Esophagus (tissue), 2 donors: ENCODE data around the gene CBFA2T2. TPM values are rescaled to one million over a fixed set of nuclear protein-coding genes. Genes with fewer than 3 reads are reported as not detected.

Experiments
- H3K27ac ChIP-seq, 2 donors: one replicate each; pipeline ENCODE4 v1.5.1; 2013; ENCODE audit warnings: low read depth in 2 of 2, mild to moderate bottlenecking in 2 of 2, inconsistent platforms in 1 of 2, low read length in 1 of 2, moderate library complexity in 1 of 2
- H3K27me3 ChIP-seq, 2 donors: one replicate each; pipeline ENCODE4 v1.6.1; 2013; ENCODE audit warnings: low read length in 2 of 2, control low read depth in 1 of 2, mild to moderate bottlenecking in 1 of 2; ENCODE audit not compliant: insufficient read depth in 2 of 2, control insufficient read depth in 1 of 2
- H3K36me3 ChIP-seq, 2 donors: one replicate each; pipeline ENCODE4 v1.6.1; 2013; ENCODE audit warnings: low read length in 1 of 2; ENCODE audit not compliant: control insufficient read depth in 2 of 2, insufficient read depth in 2 of 2
- H3K4me1 ChIP-seq, 2 donors: one replicate each; pipeline ENCODE4 v1.6.1; 2013; ENCODE audit warnings: low read length in 1 of 2; ENCODE audit not compliant: control insufficient read depth in 2 of 2, insufficient read depth in 2 of 2
- H3K4me3 ChIP-seq, 2 donors: one replicate each; pipeline ENCODE4 v1.5.1; 2013; ENCODE audit warnings: low read length in 2 of 2, mild to moderate bottlenecking in 2 of 2, low read depth in 1 of 2, moderate library complexity in 1 of 2
- H3K9me3 ChIP-seq, 2 donors: one replicate each; pipeline ENCODE4 v1.6.1; 2013; ENCODE audit warnings: mild to moderate bottlenecking in 2 of 2, low read depth in 1 of 2, low read length in 1 of 2, moderate library complexity in 1 of 2; ENCODE audit not compliant: control insufficient read depth in 2 of 2, insufficient read depth in 1 of 2
- WGBS, 2 donors: extraction: QIAGEN DNeasy Blood & Tissue Kit; methylation state at CpG; one replicate each; pipeline ENCODE4 v1.1.7; 2013; 5-methylcytosine and 5-hydroxymethylcytosine counted together
- polyA plus RNA-seq, 2 donors: library from polyadenylated mRNA; stranded (reverse); fragments of 200-250 nt; gene quantifications; one replicate each; pipeline ENCODE4 v1.2.3, GENCODE V29; 2013
- donor health status: healthy with polysubstance abuse.
- donor health status: Bipolar disorder and iron deficiency.

The CBFA2T2 gene
- polyA plus RNA-seq, 2 donors: 4.7 to 8.5 TPM

GRCh38 chr20:33470457-33470856 is 19.4 kb upstream of the CBFA2T2 start:
- H3K4me3 ChIP-seq: no peak overlapping the region
- no peaks in the 10 kb centered on the region for H3K27me3 ChIP-seq
- H3K36me3 ChIP-seq: no peaks in the 10 kb centered on the region
- H3K9me3 ChIP-seq: no peaks in the 10 kb centered on the region
- H3K27ac ChIP-seq: no peak overlapping the region
- 60 to 75% methylated on average over 4 of the region's 4 CpGs for WGBS, 2 donors
- no peaks in the 10 kb centered on the region for H3K4me1 ChIP-seq

GRCh38 chr20:33470866-33471265 is 19.0 kb upstream of the CBFA2T2 start:
- Histone ChIP-seq H3K36me3 (no peaks in the 10 kb centered on the region), H3K4me1 (no peaks in the 10 kb centered on the region), H3K9me3 (no peaks in the 10 kb centered on the region), H3K27ac (no peak overlapping the region), H3K27me3 (no peaks in the 10 kb centered on the region), H3K4me3 (no peak overlapping the region)
- WGBS, 2 donors: 70 to 79% methylated on average over 3 of the region's 3 CpGs

DNA sequence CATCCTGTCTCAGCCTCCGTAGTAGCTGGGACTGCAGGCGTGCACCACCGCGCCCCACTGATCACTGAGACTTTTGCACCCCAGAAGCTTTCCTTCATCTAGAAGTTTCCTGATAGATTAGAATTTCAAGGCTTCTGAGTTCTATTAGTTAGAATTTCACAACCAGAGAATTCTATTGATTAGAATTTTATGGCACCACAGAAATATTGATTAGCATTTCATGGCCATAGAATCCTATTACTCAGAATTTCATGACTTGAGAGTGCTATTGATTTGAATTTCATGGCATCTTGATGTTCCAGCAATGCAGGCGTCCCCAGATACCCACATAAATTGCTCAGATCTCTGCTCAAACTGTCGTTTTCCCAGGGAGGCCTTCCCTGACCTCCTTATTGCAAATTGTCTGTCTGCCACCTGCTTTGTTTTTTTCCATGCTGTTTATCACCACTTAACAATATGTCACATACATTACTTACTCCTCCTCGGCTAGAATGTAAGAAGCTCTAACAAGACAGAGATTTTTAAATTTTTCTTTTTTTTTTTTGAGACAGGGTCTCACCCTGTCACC is 16.9 kb upstream of the CBFA2T2 start:
- Histone ChIP-seq H3K27me3 (no peaks in the 10 kb centered on the region), H3K4me1 (no peaks in the 10 kb centered on the region), H3K27ac (no peak overlapping the region), H3K9me3 (no peaks in the 10 kb centered on the region), H3K36me3 (no peaks in the 10 kb centered on the region), H3K4me3 (no peak overlapping the region)
- 87 to 89% methylated on average over 7 of the region's 7 CpGs for WGBS, 2 donors

GRCh38 chr20:33474097-33474873 is 15.6 kb upstream of the CBFA2T2 start:
- Histone ChIP-seq H3K9me3 (no peaks in the 10 kb centered on the region), H3K27ac (no peak overlapping the region), H3K27me3 (no peaks in the 10 kb centered on the region), H3K36me3 (no peaks in the 10 kb centered on the region), H3K4me1 (no peaks in the 10 kb centered on the region), H3K4me3 (no peak overlapping the region)
- WGBS, 2 donors: 69 to 73% methylated on average over 7 of the region's 7 CpGs

DNA sequence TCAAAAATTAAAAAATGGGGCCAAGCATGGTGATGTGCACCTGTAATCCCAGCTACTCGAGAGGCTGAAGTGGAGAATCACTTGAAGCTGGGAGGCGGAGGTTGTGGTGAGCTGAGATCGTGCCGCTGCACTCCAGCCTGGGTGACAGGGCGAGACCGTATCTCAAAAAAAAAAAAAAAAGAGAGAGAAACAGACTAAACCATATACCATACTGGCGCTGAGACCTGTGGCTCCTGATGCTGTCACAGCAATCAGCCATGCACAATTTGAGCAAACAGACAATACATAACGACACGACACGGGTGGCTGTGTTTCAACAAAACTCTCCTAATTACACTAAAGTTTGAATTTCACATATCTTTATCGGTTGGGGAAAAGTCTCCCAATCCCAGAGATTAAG is 14.9 kb upstream of the CBFA2T2 start:
- WGBS, 2 donors: 84 to 90% methylated on average over 8 to 11 of the region's 11 CpGs

GRCh38 chr20:33475381-33476152 is 14.3 kb upstream of the CBFA2T2 start:
- Histone ChIP-seq H3K4me3 (no peak overlapping the region), H3K9me3 (no peaks in the 10 kb centered on the region), H3K36me3 (no peaks in the 10 kb centered on the region), H3K27ac (no peak overlapping the region), H3K27me3 (no peaks in the 10 kb centered on the region), H3K4me1 (no peaks in the 10 kb centered on the region)
- WGBS, 2 donors: 61 to 64% methylated on average over 14 of the region's 14 CpGs

More for the DNA sequence above, 14.9 kb upstream of the CBFA2T2 start:
- Histone ChIP-seq H3K4me3 (no peak overlapping the region), H3K27ac (no peak overlapping the region), H3K36me3 (no peaks in the 10 kb centered on the region), H3K27me3 (no peaks in the 10 kb centered on the region), H3K4me1 (no peaks in the 10 kb centered on the region), H3K9me3 (no peaks in the 10 kb centered on the region)

DNA sequence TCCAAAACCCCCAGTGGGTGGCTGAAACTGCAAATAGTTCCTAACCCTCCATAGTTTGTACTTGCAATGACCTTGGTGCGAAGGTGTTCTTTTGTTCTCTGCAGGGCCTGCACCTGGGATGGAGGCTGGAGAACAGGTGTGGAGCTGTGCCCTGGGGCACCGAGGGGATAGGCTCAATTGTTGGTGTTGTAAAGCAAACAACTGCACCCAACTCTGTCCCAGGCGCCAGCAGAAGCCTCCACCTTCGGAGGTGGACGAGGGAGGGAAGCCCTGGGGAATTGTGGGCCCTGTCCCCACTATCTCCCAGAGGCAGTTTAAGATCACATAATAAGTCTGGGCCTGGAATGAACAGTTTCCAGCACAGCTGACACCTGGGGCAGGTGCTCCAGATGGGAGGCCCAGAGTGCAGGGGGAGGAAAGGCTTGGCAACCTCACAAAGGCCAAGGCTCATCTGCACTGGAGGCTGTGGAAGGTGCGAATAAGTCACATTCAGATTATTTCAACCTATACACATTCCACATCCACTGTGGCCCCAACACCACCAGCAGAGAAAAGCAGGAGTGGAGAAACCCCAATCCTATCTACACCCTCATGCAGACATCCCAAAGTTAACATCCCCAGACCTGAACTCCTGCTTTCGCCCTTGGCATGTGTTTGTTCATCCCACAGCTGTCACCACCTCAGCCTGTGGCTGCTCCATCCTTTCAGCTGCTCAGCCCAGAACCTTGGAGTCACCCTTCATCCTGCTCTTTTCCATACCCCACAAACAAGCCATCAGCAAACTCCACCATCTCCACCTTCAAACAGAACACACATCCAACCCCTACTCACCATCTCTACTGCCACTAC is 12.3 kb upstream of the CBFA2T2 start:
- no peaks in the 10 kb centered on the region for H3K9me3 ChIP-seq
- H3K27me3 ChIP-seq: no peaks in the 10 kb centered on the region
- no peak overlapping the region for H3K4me3 ChIP-seq
- WGBS, 2 donors: 60 to 66% methylated on average over 7 of the region's 7 CpGs
- H3K27ac ChIP-seq: no peak overlapping the region
- H3K36me3 ChIP-seq: no peaks in the 10 kb centered on the region
- no peaks in the 10 kb centered on the region for H3K4me1 ChIP-seq

- Histone ChIP-seq H3K9me3 (no peaks in the 10 kb centered on the region), H3K27me3 (no peaks in the 10 kb centered on the region), H3K36me3 (no peaks in the 10 kb centered on the region), H3K4me3 (no peak overlapping the region), H3K4me1 (no peaks in the 10 kb centered on the region), H3K27ac (no peak overlapping the region)
- WGBS, 2 donors: 84 to 92% methylated on average over 5 of the region's 5 CpGs
Measured at GRCh38 chr20:33480048-33480447, 9.8 kb upstream of the CBFA2T2 start.

GRCh38 chr20:33481431-33481941 is 8.4 kb upstream of the CBFA2T2 start:
- Histone ChIP-seq H3K36me3 (no peaks in the 10 kb centered on the region), H3K4me3 (no peak overlapping the region), H3K27ac (no peak overlapping the region), H3K27me3 (no peaks in the 10 kb centered on the region), H3K4me1 (no peaks in the 10 kb centered on the region), H3K9me3 (no peaks in the 10 kb centered on the region)
- 92 to 95% methylated on average over 8 of the region's 8 CpGs for WGBS, 2 donors
